NCI-H2107 (cell line): ENCODE measurements around the gene SDF2.
"Not testable (repeated sequence)": the region's sequence is repeated elsewhere in the genome, so short reads cannot be mapped to it uniquely, and the experiment has no call there.

Experiments
- DNase-seq: peaks from one replicate; lab custom pipeline; 2025; lab: John Stamatoyannopoulos, UW

Gene SDF2

GRCh38 chr17:28684963-28685362 lies 23.3 kb upstream of the SDF2 start:
- DNase-seq = no peak

- DNase-seq = no peak
Observed at GRCh38 chr17:28682655-28683054, 20.9 kb upstream of the SDF2 start.

- DNase-seq = peak; percentile 77
Observed at GRCh38 chr17:28675980-28676379, 14.3 kb upstream of the SDF2 start.

- no peak for DNase-seq
Observed at GRCh38 chr17:28675490-28675889, 13.8 kb upstream of the SDF2 start.

GRCh38 chr17:28669918-28670317 lies 8.2 kb upstream of the SDF2 start:
- no peak for DNase-seq

- no peak for DNase-seq
Observed at GRCh38 chr17:28667870-28668269, 6.2 kb upstream of the SDF2 start.

GRCh38 chr17:28665994-28666393 lies 4.3 kb upstream of the SDF2 start:
- DNase-seq = no peak

- no peak for DNase-seq
Observed at GRCh38 chr17:28663723-28664122, 2.0 kb upstream of the SDF2 start.

GRCh38 chr17:28662527-28662829 lies 772 bp upstream of the SDF2 start:
- no peak for DNase-seq

- DNase-seq = not testable (repeated sequence)
Observed at GRCh38 chr17:28659497-28659881, 2.2 kb downstream of the SDF2 start.

GRCh38 chr17:28658766-28659496 lies 2.8 kb downstream of the SDF2 start:
- not testable (repeated sequence) for DNase-seq

- not testable (repeated sequence) for DNase-seq
Observed at GRCh38 chr17:28658342-28658741, 3.4 kb downstream of the SDF2 start.

- DNase-seq = no peak
Observed at GRCh38 chr17:28657756-28658155, 4.0 kb downstream of the SDF2 start.

- no peak for DNase-seq
Observed at GRCh38 chr17:28655160-28655559, 6.5 kb downstream of the SDF2 start.

- no peak for DNase-seq
Observed at GRCh38 chr17:28648698-28649097, 13.0 kb downstream of the SDF2 start.

- no peak for DNase-seq
Observed at GRCh38 chr17:28646039-28646754, 15.5 kb downstream of the SDF2 start.

GRCh38 chr17:28645576-28645939 lies 16.1 kb downstream of the SDF2 start:
- DNase-seq = no peak

- peak; percentile 79 for DNase-seq
Observed at GRCh38 chr17:28644787-28645575, 16.7 kb downstream of the SDF2 start, which contains the start of gene BLTP2. BLTP2 (minus strand) TSS chr17:28645158; CDS start chr17:28645056, 102 bp downstream.

- DNase-seq = no peak
Observed at GRCh38 chr17:28643983-28644786, 17.5 kb downstream of the SDF2 start.

GRCh38 chr17:28641579-28641978 lies 20.1 kb downstream of the SDF2 start:
- DNase-seq = no peak

GRCh38 chr17:28635506-28635905 lies 26.2 kb downstream of the SDF2 start:
- no peak for DNase-seq

GRCh38 chr17:28634206-28634865 lies 27.4 kb downstream of the SDF2 start:
- DNase-seq = no peak
